Omental fat pad (tissue), 4 donors: ENCODE measurements around the gene ADD3. TPM values are rescaled to one million over a fixed set of nuclear protein-coding genes. Genes with fewer than 3 reads are reported as not detected.

Experiments
- ATAC-seq: fragments of 150-250 bp; one replicate; pipeline ENCODE4 v1.9.1; 2016; ENCODE audit warnings: mild to moderate bottlenecking, moderate library complexity; ENCODE audit not compliant: low FRiP score
- DNase-seq: peaks from one replicate; pipeline ENCODE4 v3.0.0-alpha.2; 2019; ENCODE audit warnings: low spot score
- total RNA-seq, 4 donors: library from RNA; depleted of rRNA; stranded (reverse); fragments of >200 nt; gene quantifications; one replicate each; pipeline ENCODE4 v1.1.0, GENCODE V29; 2016
- TF ChIP-seq, protein P1 (sequence below), 3 donors: fragments of 450-650 bp; IDR thresholded peaks; one replicate each; pipeline ENCODE4 v1.5.1; 2016 to 2017; ENCODE audit warnings: antibody characterized with exemption in 3 of 3, mild to moderate bottlenecking in 3 of 3, moderate library complexity in 2 of 3

The ADD3 gene
- total RNA-seq, 4 donors from 2014 or later: 85.4 to 647 (median 252) TPM

DNA sequence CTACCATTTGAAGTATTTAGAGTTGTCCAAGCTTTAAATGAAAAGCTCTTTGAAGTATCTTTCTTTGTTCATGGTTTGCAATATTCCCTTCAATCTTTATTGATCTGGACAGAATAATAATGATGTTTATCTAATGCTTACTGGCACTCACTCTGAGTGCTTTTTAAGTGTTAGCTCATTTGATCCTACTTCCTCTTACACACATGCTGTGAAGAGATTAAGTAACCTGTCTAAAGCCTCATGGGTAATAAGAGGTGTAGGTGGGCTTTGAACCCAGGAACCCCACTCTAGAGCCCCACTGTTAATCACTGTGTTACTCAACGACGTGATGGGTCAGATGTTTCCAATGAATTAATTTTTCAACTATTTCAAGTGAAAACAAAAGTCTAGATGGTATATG lies 31.1 kb upstream of the ADD3 start:
- ATAC-seq (no peak), DNase-seq (no peak)
- TF ChIP-seq, protein P1, sequence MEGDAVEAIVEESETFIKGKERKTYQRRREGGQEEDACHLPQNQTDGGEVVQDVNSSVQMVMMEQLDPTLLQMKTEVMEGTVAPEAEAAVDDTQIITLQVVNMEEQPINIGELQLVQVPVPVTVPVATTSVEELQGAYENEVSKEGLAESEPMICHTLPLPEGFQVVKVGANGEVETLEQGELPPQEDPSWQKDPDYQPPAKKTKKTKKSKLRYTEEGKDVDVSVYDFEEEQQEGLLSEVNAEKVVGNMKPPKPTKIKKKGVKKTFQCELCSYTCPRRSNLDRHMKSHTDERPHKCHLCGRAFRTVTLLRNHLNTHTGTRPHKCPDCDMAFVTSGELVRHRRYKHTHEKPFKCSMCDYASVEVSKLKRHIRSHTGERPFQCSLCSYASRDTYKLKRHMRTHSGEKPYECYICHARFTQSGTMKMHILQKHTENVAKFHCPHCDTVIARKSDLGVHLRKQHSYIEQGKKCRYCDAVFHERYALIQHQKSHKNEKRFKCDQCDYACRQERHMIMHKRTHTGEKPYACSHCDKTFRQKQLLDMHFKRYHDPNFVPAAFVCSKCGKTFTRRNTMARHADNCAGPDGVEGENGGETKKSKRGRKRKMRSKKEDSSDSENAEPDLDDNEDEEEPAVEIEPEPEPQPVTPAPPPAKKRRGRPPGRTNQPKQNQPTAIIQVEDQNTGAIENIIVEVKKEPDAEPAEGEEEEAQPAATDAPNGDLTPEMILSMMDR (IDR thresholded peaks at IDR 0.05): no peak

GRCh38 chr10:109977382-109977806 lies 30.4 kb upstream of the ADD3 start:
- no peak for ATAC-seq
- TF ChIP-seq, protein P1 (IDR thresholded peaks at IDR 0.05): no peak
- no peak for DNase-seq

DNA sequence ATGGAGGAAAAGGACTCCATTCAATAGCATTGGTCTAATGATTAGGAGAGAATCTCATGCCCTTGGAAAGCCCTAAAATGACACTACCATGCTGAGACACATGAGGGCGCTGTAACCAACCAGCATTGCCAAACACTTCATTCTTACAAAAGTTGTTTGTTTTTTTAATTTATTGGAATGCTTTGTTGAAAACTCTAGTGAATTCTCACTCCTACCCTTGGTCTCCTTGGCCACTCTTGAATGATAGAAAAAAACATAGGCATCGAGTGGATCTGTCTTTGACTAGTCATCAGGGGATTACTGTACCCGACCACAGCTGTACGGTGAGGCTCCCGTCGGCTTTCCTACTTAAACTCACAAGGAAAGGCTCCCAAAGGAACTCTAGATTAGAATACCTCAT lies 29.3 kb upstream of the ADD3 start:
- TF ChIP-seq, protein P1 (IDR thresholded peaks at IDR 0.05): no peak
- ATAC-seq (no peak), DNase-seq (no peak)

- TF ChIP-seq, protein P1 (IDR thresholded peaks at IDR 0.05): no peak
- no peak for ATAC-seq
- DNase-seq: no peak
Measured at GRCh38 chr10:109979215-109979614, 28.6 kb upstream of the ADD3 start.

- peak; percentile 4 for ATAC-seq
- TF ChIP-seq, protein P1 (IDR thresholded peaks at IDR 0.05): no peak
- no peak for DNase-seq
Measured at GRCh38 chr10:109981650-109982049, 26.1 kb upstream of the ADD3 start.

DNA sequence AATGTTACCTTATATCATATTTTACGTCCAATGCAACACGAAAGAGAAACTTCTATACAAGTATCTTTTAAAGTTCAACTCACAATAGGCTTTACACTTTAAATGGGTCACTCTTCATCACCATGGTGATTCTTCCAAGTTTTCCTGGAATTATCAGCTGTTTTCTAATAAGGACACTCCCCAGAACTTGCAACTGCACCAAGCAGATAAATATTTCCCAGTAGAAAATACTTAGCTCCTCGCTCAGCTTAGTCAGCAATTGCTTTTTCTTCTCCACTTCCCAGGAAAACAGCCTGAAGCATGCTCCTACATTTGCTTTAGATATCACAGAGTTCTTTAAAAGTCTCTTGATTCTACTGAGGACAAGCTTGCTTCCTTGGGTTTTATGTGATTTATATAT lies 25.7 kb upstream of the ADD3 start:
- TF ChIP-seq, protein P1 (IDR thresholded peaks at IDR 0.05): no peak
- ATAC-seq (peak; percentile 61), DNase-seq (no peak)

GRCh38 chr10:109982812-109983211 lies 25.0 kb upstream of the ADD3 start:
- ATAC-seq: no peak
- DNase-seq: no peak
- TF ChIP-seq, protein P1 (IDR thresholded peaks at IDR 0.05): no peak
